Endothelial cell (in vitro differentiated cells): ENCODE measurements around the gene DIS3L2. TPM values are rescaled to one million over a fixed set of nuclear protein-coding genes. Genes with fewer than 3 reads are reported as not detected.

Experiments used
- DNase-seq: peaks from one replicate; pipeline ENCODE4 v3.0.0; 2021; ENCODE audit warnings: low spot score
- H3K27ac Mint-ChIP-seq: one replicate; pipeline ENCODE4 v1.8.0; 2021; ENCODE audit warnings: mixed read lengths, inconsistent platforms; ENCODE audit not compliant: unreplicated experiment
- H3K27me3 Mint-ChIP-seq: one replicate; pipeline ENCODE4 v1.8.0; 2021; ENCODE audit warnings: mild to moderate bottlenecking, moderate library complexity, mixed read lengths, inconsistent platforms; ENCODE audit not compliant: unreplicated experiment
- H3K36me3 Mint-ChIP-seq: one replicate; pipeline ENCODE4 v1.8.0; 2021; ENCODE audit warnings: mild to moderate bottlenecking, low read depth, mixed read lengths, inconsistent platforms; ENCODE audit not compliant: unreplicated experiment
- H3K4me1 Mint-ChIP-seq: one replicate; pipeline ENCODE4 v1.8.0; 2021; ENCODE audit warnings: mild to moderate bottlenecking, mixed read lengths, inconsistent platforms; ENCODE audit not compliant: unreplicated experiment
- H3K4me3 Mint-ChIP-seq: one replicate; pipeline ENCODE4 v1.8.0; 2021; ENCODE audit warnings: mild to moderate bottlenecking, mixed read lengths, inconsistent platforms; ENCODE audit not compliant: unreplicated experiment
- H3K9me3 Mint-ChIP-seq: one replicate; pipeline ENCODE4 v1.8.0; 2021; ENCODE audit warnings: mixed read lengths, inconsistent platforms; ENCODE audit not compliant: unreplicated experiment
- CTCF ChIP-seq: fragments of 200-600 bp; sonication (generic); IDR thresholded peaks from one replicate; pipeline ENCODE4 v1.5.0; 2021; ENCODE audit warnings: antibody characterized with exemption; ENCODE audit not compliant: unreplicated experiment
- total RNA-seq: library from RNA; stranded (reverse); fragmentation: NEBNext Ultra II Directional; extraction: Animal tissue kit (Norgen Biotek cat#: 25700); gene quantifications from one replicate; pipeline ENCODE4 v1.2.1, GENCODE V29; 2021; ENCODE audit not compliant: unreplicated experiment

Gene DIS3L2
- total RNA-seq, 1 donor from 2014 or later: 42.1 TPM

GRCh38 chr2:232292395-232293154 is 331.1 kb downstream of the DIS3L2 start:
- Mint-ChIP-seq H3K9me3 (no peaks in the 10 kb centered on the region), H3K27ac (no peak overlapping the region), H3K36me3 (no peaks in the 10 kb centered on the region), H3K4me3 (no peak overlapping the region), H3K27me3 (peaks cover 2% of the 10 kb centered on the region), H3K4me1 (peaks cover 15% of the 10 kb centered on the region)
- peak; percentile 86 for TF ChIP-seq CTCF
- peak; percentile 75 for DNase-seq

GRCh38 chr2:232293191-232293590 is 331.7 kb downstream of the DIS3L2 start:
- Mint-ChIP-seq H3K9me3 (no peaks in the 10 kb centered on the region), H3K4me3 (no peak overlapping the region), H3K4me1 (peaks cover 15% of the 10 kb centered on the region), H3K36me3 (no peaks in the 10 kb centered on the region), H3K27me3 (peaks cover 2% of the 10 kb centered on the region), H3K27ac (no peak overlapping the region)
- DNase-seq: no peak
- no peak for TF ChIP-seq CTCF

- Mint-ChIP-seq H3K4me1 (peaks cover 16% of the 10 kb centered on the region), H3K27ac (no peak overlapping the region), H3K27me3 (peaks cover 2% of the 10 kb centered on the region), H3K9me3 (no peaks in the 10 kb centered on the region), H3K4me3 (no peak overlapping the region), H3K36me3 (peaks cover 9% of the 10 kb centered on the region)
- no peak for DNase-seq
- TF ChIP-seq CTCF: no peak
Measured at GRCh38 chr2:232295971-232296370, 334.5 kb downstream of the DIS3L2 start.

GRCh38 chr2:232296776-232297525 is 335.4 kb downstream of the DIS3L2 start:
- Mint-ChIP-seq H3K27ac (no peak overlapping the region), H3K4me1 (peaks cover 18% of the 10 kb centered on the region), H3K9me3 (no peaks in the 10 kb centered on the region), H3K36me3 (peaks cover 15% of the 10 kb centered on the region), H3K4me3 (no peak overlapping the region), H3K27me3 (peaks cover 2% of the 10 kb centered on the region)
- no peak for DNase-seq
- TF ChIP-seq CTCF: no peak

GRCh38 chr2:232299084-232299483 is 337.6 kb downstream of the DIS3L2 start:
- DNase-seq: no peak
- no peak for TF ChIP-seq CTCF
- H3K27me3 Mint-ChIP-seq: peaks cover 2% of the 10 kb centered on the region
- H3K36me3 Mint-ChIP-seq: peaks cover 24% of the 10 kb centered on the region
- no peaks in the 10 kb centered on the region for H3K9me3 Mint-ChIP-seq
- H3K27ac Mint-ChIP-seq: no peak overlapping the region
- H3K4me3 Mint-ChIP-seq: no peak overlapping the region
- H3K4me1 Mint-ChIP-seq: peaks cover 4% of the 10 kb centered on the region
